Naive thymus-derived CD8-positive, alpha-beta T cell (primary cell): ENCODE results near the gene VIT. TPM values are rescaled to one million over a fixed set of nuclear protein-coding genes. Genes with fewer than 3 reads are reported as not detected.

ENCODE experiments used
- polyA plus RNA-seq, 3 donors: library from polyadenylated mRNA; unstranded; fragments of 300-500 nt; fragmentation: Illumina TruSeq; gene quantifications; one replicate each; pipeline ENCODE4 v1.2.3, GENCODE V29; 2021
- total RNA-seq, 8 experiments: library from RNA in 2 of 8; stranded (reverse) in 2 of 8; gene quantifications; one replicate each; pipeline ENCODE4 v1.2.3 and lab custom pipeline; 2021 to 2026

Gene VIT
- total and polyA plus RNA-seq, 5 experiments from 2014 or later, result 0.50 TPM; not detected in 4

Other genes starting within 250 kb of the VIT start
- gene FEZ2, start 98.5 kb upstream of the VIT start, total RNA-seq, result 10 to 100 TPM; 11.9 to 15.2 TPM
- gene FEZ2, start 98.5 kb upstream of the VIT start, polyA plus RNA-seq, result 1 to 10 TPM; 1.5 to 2.1 (median 1.5) TPM